GM21723 (cell line): ENCODE data around the gene MARK3.

Experiments
- ATAC-seq: cut with Tn5 transposase; IDR thresholded peaks from one replicate; pipeline ENCODE4 v1.9.1; 2021; ENCODE audit warnings: mild to moderate bottlenecking, moderate library complexity; ENCODE audit not compliant: unreplicated experiment

MARK3 gene

DNA sequence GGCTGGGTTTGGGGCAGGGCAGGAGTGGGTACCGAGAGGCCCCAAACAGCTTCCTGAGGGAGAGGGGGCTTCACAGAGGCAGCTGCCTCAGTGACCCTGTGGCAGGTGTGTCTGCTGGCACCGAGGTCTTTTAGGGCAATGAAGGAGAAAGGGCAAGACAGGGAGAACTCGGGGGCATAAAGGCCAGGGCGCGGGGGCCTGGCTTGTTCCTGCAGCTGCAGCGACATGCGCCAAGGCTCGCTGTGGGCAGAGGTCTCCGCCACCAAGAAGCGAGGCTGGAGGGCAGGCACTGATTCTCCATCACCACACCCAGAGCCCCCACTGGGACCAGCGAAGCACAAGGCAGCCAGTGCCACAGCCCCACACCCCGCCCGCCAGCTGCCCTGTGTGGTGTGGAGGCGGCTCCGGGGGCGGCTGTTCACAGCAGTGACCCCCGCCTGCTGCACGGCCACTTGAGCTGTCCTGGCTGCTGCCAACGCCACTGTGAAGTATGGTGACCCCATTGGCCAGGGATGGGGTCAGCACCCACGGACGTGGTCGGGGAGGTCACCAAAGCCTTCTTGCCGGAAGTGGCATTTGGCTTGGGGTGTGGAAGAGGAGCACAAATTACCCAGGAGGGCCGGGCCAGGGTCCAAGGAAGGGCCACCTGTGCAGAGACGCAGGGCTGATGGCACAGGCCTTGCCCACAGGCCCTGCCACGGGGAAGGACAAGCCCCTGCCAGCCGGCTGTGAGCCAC is 160.9 kb downstream of the MARK3 start:
- no peak for ATAC-seq

DNA sequence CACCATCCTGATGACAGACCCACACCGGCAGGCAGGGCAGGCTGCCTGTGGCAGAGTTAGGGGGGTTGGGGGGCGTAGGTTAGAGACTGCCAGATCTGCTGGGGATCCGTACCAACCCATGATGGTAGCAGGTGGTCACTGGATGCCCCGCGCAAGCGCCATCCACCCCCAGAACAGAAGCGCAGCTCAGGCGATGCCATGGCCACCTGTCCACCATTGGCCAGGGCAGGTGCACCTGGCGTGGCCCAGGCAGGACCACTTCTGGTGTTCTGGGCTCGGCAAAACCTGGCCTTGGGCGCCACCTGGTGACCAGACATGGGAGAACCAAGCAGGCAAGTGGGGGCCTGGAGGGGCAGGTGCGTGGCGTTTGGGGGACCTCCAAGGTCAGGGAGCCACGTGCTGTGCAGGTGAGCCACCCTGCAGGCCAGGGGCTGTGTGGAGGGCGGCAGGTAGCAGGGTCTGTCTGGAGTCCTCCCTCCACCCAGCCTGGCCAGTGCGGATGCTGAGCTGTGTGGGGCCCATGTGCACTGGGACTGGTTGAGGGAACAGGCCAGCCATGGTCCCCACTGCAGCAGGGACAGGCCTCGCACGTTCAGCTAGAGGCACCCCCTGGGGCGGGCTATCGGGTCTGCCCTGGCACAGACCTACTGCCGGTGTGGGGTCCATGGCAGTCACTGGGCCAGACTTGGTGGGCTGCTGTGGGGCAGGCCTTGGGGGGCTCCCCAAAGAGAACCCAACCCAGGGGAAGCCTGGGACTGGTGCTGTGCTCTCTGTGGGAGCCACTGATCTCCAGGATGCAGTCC is 161.6 kb downstream of the MARK3 start:
- ATAC-seq = no peak

DNA sequence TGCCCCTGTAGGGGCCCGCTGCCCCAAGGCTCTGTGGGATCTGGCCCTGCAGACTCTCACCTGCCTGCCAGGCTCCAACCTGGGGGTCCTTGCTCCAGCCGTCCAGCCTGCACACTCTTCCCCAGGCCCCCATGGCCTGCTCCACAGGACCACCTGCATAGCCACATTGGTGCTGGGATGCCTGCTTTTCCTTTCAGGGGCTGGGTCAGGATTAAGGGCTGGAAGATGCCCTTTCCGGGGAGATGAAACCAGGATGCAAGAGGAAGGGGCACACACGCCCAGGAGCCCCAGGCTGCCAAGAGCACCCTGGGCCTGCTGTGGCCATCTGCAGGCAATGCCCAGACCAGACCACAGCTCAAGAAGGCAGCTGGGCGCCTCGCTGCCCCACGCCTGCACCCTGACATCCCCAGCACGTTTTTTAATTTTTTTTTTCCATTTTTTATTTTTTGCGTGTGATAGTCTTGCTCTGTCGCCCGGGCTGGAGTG is 162.3 kb downstream of the MARK3 start:
- no peak for ATAC-seq

DNA sequence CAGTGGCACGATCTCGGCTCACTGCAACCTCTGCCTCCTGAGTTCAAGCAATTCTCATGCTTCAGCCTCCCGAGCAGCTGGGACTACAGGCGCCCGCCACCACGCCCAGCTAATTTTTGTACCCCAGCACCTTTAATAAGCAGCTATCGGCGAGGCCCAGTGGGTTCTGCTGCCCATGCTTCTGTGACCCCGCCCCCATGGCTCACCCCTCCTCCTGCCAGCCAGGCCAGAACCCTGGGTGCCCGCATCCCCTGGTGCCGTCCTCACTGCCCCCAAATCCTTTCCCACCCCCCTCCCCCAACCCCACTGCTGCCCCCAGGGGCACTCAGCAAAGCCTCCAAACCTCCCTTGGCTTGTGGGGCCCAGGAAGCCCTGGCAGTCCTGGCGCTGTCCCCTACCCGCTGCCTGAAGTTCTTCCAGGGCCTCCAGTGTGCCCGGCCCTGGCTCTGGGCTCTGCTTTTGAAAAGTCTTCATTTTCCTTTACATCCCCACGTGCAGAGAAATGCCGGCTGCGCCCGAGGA is 162.8 kb downstream of the MARK3 start:
- no peak for ATAC-seq

DNA sequence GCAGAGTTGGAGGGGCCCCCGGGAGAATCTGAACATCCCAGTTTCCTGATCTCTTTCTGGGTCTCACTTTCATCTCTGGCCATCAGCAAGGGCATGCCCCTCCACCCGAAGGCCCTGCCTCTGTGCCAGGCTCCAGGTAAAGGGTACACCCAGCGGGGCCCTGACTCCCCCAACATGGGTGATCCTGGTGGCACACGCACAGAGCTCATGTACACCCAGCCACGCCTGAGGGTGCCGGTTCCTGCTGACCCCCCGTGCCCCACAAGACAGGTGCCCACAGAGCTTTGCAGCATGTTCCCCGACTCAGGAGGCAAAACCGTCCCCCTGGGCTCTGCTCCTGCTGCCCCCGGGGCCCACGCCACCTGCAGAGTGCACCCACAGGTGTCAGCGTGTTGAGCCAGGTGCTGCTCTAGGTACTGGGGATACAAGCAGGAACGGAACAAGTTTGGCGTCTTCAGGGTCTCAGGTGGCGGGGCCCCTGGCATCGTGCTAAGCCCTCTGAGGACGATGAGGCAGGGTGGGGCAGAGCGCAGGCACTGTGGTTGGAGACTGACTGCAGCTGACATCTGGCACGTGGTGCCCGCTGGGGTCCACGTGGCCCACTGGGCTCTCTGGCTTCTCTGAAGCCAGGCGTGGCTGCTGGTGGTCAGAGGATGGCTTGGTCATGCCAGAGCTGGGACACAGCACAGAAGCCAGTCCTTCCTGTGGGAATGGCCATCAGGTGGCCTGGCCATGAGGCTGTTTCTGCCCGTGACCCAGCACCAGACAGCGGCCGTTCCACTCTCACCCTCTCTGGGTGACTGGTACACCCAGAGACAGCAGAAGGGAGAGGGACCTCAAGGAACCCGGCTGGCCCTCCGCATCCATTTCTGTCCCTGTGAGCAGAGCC is 163.5 kb downstream of the MARK3 start:
- ATAC-seq = no peak

DNA sequence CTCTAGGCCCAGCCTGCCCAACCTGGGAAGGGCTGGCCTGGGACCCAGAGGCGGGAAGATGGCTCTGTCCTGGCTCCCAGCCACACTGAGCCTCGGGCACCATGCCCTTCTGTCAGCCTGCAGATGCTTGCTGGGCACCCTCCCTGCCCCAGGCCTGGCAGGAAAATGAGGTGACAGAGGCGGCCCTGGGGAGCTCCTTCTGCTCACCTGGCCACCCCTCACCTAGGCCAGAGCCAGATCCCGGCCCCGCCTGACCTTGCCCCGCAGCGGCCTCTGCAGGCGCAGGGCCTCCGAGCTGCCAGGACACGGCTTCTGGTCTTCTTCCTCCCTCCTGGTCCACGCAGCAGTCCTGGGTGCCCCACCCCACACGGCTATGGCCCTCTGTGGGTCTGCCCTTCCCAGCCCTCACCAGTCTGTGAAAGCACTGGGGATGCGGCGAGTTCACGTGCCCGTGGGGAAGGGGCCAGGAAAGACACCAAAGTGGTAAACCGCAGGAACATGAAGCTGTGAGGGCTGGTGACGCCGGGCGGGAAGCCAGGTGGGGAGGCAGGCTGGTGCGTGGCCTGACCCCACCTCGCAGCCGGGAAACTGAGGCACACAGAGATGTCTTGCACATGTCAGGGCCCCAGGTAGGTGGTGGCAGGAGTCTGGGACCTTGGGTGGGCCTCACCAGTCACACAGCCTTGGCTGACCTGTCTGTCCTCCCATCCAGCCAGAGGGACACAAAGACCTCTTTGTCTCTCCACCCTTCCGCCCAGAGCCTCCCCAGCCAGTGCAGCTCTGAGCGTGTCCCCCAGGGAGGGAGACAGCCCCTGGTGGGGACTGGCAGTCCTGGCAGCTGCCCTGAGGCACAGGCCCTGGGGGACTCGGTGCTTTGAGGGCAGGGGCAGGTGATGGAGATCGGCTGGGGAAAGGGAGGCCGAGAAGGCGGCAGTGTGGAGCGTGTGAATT is 164.4 kb downstream of the MARK3 start:
- ATAC-seq = no peak

DNA sequence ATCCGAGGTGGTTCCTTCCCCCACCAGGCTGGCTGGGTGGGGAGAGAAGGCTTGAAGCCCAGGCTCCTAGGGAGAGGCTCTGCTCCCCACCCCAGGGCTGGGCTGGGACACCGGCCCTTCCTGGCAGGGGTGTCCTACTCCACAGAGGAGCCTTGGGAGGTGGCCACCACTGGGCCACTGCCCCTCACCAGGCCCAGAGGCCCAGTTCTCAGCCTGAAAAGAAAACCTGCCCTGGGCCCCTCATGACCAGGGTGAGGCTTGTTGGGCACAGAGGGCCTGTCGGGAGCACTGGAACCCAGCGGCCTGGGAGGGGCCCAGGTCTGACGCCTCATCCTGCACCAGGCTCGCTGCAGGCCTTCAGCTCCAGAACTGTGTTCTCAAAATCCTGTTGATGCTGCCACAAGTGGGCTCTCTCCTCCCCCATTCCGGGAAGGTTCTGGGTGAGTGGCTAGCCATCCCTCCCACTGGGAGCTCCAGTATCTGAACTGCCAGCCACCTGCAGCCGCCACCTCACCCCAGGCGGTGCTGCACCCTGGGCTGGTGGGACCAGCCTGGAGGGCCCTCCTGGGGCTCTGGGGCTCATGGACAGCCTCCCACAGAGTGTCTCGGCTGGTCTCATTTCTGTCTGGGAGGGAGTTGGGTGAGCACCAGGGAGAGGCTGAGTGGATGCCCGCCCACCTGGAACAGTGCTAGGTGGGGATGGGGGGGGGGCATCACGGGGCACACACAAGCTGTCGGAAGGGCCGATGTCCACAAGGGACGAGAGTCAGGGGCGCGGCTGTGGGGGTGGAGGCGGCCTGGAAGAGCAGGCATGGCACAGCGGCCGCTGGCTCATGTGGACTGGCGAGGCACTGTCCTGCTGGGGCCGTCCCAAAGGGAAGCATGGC is 165.5 kb downstream of the MARK3 start:
- ATAC-seq = no peak

DNA sequence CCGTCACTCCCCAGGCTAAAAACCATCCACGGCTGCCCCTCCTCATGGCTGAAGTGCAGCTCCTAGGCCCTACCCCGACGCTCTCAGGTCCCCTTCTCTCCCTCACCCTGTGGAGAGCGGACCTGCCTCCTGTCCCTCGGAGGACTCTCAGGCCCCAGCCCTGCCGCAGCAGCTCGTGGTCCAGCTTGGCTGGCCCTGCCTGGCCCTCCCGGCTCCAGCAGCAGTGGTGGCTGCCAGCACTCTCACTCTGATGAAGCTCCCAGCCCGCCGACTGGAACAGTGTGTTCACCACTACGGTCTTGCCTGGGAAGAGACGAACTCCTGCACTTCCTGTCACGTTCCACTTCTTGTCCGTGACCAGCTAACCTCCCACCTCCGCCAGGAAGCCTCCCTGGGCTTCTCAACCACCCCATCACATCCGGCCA is 166.1 kb downstream of the MARK3 start:
- ATAC-seq = no peak

DNA sequence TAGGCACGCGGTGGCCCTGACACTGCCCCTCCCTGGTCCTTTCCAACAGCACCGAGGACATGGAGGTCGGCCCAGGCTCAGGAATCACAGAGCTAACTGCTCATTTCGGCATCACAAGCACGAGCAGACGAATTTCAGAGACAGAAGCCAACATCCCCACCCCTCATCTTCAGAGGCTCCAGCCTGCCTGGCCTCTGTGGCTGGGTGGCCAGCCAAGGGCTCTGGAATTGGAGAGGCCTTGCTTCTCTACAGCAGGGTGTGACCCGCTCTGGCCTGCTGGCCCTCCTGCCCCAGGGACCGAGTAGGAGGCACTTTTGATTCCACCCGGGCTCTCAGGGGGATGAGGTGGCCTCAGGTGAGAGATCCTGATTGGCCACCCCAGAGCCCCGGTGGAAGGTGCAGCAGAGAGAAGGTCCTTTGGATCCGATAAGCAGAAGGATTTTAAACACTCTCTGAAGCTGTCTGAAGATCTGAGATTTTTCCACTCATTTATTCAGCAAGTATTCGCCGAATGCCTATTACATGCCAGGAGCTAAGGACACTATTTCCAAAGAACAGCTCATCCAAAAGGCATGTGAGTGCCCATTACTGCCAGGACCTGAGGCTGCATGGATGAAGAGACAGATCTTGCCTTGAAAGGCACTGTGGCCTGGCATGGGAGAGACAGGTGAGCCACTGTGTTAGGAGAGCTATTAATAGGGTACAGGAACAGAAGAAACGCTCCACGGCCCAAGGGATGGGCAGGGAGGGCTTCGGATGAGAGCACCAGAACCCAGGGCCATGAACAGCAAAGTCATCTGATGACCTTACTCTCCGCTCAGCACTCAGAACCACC is 167.0 kb downstream of the MARK3 start:
- ATAC-seq = no peak

DNA sequence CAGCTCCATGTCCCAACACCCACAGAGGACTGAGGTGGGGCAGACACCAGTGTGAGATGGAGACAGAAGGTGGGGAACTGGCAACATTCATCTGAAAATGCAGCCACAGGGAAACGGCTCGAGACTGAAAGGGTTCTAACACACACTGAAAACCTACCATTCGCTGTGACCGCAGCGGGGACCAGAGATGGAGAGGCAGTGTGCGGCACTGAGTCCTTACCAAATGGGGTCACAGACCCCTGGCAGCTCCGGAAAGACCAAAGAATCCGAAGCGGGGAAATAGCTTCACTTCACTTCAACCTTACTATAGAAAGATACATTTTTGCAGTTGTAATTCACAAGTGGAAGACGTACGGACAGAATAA is 167.6 kb downstream of the MARK3 start:
- ATAC-seq = no peak
